Lung microvascular endothelial cell (primary cell): Measurements from ENCODE around the gene CDH5. TPM values are rescaled to one million over a fixed set of nuclear protein-coding genes. Genes with fewer than 3 reads are reported as not detected.

Source experiments
- DNase-seq, 2 donors: peaks; one replicate each; pipeline versions ENCODE4 v3.0.0 to v3.0.0-alpha.2; 2010; ENCODE audit warnings: low read depth in 2 of 2
- total RNA-seq: library from RNA; depleted of rRNA; stranded (reverse); fragments of >200 nt; gene quantifications from 2 replicates; pipeline ENCODE4 v1.2.1, GENCODE V29; 2014

The CDH5 gene
- total RNA-seq, 1 donor from 2014 or later: 312 TPM

DNA sequence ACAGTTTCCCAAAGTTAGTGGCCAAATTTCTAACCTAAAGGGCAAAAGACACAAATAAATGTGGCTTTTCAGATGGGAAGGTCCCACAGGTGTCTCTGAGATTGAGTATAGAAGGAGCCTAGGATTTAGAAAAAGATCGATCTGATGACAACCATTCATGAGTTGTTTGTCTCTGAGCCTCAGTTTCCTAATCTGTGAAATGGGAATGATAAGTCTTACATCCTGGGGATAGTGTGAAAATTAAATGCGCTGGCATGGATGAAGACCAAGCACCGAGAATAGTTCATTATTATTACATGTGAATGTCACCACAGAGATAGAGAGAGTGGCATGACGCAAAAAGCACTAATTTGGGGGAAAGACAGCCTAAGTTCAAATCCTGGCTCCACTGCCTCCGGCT, 7.2 kb downstream of the CDH5 start:
- no peak for DNase-seq

DNA sequence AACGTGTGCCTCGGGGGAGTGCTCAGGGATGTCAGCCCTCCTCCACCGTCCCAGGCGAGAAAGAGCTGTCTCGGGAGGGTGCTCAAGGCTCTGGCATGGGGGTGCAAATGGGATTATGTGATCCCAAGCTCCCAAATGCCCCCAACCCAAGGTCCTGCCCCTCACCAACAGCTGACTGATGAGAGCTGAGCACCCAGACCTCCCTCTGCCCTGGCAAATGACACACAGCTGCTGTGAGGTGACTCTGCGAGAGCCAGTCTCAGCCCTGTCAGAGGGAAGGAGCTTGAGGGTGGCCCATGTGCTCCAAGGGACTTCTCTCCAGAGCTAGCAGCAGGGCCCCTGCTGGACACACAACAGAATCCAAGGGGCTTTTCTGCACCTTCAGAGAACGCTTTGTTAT, 7.7 kb downstream of the CDH5 start:
- DNase-seq: no peak

DNA sequence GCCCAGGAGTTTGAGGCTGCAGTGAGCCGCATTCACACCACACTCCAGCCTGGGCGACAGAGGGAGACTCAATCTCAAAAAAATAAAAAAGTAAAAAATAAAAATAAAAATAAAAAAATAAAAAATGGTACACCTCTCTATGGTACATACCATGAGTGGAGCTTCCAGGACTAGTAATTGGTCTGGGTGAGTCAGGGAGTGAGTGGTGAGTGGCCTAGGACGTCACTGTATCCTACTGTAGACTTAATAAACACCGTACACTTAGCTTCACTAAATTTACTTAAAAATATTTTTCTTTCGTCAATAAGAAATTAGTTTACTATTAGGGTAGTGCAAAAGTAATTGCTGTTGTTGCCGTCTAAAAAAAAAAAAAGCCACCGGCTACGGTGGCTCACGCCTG, 9.0 kb downstream of the CDH5 start:
- peak in 1 of 2 donors; percentile 72 for DNase-seq

DNA sequence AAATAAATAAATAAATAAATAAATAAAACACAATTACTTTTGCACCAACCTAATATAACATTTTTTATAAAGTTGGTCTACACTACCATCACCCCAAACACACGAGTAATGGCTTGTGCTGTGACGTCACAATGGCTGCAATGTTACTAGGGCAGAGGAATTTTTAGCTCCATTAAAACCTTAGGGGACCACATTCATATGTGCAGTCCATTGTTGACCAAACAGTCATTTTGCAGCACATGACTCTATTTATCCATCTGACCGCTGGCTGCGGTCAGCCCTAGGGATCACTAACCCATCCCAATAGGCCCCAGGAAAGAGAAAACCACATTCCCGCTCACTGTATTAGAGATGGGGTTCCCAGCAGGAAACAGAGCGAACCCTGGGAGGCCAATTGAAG, 9.6 kb downstream of the CDH5 start:
- DNase-seq: no peak

DNA sequence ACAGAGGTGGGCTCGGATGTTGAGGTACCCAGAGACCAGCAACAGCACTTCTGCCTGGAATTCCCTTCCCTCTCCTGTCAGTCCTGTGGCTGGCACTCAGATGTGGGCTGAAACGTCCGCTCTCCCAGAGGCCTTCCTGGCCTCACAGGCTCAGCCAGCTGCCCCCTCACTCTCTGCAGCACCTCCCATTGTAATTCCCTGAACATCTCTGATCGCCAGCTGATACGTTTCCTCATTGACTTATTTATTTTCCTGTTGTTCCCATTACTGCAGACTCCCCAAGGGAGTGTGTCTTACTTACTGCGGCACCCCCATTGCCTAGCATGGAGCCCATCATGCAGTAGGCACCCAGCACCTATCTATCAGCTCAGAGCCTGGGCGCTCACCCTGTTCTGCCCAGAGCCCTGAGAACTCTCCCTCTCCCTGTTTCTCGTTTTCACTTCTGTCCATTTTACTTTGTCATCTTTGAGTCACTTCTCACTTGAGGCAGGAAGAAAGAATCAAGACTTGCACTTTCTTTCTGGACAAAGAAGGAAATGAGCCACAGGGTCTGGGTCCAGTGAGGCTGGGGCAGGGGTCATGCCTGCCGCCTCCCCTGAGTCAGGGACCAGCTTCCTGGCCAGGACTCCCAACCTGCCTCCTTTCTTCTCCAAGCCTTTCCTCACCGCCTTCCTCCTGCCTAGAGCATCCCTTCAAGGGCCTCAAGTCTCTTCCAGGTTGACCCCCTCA, 10.2 kb downstream of the CDH5 start:
- DNase-seq: peak; percentile 51 to 81

DNA sequence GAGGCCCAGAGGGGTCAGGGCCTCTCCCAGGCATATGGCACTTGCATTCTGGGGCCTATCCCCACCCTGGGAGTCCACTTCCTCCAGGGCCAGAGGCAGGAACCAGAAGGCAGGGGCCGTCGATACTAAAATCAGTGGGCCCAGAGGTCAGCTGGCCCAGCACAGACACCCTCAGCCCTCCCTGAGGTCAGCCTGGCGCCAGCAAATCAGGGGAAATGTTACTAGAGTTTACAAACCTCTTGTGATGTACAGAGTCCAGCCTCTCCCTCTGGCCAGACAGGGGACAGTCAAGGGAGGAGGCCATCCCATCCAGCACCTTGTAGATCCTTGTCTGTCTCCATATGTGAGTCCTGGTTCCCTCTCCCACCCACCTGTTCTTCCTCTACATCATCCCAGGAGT, 10.8 kb downstream of the CDH5 start:
- no peak for DNase-seq

DNA sequence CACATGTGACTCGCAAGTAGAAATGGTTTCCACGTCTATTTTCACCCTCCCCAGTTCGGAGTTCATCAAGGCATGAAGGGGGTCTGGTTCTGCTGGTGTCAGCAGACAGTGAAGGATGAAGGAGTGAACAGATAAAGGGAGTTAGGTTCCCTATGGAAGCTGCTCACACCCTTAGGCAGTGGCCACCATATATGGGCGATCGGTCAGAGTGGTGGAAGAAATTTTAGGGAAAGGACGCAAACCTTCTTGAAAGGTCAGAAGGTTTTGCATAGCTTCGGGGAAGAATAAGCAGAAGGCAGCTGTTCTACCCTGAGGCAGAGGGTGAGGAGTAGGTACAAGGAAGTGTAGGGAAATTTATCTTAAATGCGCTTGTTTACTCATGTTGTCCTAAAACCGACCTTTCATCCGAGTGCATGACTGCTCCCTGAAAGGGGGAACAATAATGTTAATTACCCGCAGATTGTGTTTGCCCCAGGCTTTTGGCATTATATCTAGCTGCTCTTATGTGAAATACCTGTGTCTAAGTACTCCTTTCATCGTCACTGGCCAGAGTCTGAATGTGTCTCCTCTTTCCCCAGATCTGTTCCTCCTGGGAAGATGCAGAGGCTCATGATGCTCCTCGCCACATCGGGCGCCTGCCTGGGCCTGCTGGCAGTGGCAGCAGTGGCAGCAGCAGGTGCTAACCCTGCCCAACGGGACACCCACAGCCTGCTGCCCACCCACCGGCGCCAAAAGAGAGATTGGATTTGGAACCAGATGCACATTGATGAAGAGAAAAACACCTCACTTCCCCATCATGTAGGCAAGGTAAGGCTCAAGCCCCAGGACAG, 12.5 kb downstream of the CDH5 start:
- no peak for DNase-seq

DNA sequence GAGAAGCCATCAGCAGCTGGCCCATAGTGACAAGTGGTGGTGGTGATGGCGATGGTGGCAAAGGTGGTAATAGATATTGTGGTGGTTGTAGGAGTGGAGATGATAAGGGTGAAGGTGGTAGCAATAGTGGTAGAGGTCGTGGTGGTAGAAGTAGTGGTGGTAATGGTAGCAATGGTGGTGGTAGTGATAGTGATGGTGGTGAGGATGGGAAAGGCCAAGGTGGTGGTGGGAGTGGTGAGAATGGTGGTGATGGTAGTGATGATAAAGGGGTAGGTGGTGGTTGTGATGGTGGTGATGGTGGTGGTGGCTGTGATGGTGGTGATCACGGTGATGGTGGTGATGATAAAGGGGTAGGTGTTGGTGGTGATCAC, 13.1 kb downstream of the CDH5 start:
- no peak for DNase-seq

DNA sequence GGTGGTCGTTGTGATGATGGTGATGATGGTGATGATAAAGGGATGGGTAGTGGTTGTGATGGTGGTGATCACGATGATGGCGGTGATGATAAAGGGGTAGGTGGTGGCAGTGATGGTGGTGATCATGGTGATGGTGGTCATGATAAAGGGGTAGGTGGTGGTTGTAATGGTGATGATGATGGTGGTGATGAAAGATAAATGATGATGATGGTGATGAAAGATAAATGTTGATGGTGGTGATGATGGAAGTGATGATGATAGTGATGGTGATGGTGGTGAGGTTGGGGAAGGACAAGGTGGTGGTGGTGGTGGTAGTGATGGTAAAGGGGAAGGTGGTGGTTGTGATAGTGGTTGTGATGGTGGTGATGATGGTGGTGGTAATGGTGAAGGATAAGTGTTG, 13.9 kb downstream of the CDH5 start:
- no peak for DNase-seq

DNA sequence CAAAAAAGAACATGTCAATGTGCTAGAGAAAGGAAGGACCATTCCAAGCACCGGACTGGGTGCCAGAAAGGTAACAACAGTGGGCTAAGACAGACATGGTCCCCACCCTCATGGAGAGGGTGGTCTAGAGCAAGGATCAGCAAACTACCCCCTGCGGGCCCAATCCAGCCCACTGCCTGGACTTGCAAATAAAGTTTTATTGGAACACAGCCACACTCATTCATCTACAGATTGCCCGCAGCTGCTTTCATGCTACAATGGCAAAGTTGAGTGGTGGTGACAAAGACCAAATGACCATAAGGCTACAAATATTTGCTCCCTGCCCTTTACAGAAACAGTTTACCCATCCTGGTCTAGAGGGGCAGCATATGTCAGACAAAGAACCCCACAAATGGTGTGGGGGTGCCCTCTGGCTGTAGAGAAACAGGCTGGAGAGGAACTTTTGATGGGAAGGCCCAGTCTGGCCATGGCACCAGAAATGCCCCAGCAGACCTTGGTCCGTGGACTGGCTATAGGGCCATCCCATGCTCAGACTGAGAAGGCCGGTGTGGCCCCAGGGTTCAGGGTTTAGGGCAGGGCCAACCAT, 15.2 kb downstream of the CDH5 start:
- no peak for DNase-seq

DNA sequence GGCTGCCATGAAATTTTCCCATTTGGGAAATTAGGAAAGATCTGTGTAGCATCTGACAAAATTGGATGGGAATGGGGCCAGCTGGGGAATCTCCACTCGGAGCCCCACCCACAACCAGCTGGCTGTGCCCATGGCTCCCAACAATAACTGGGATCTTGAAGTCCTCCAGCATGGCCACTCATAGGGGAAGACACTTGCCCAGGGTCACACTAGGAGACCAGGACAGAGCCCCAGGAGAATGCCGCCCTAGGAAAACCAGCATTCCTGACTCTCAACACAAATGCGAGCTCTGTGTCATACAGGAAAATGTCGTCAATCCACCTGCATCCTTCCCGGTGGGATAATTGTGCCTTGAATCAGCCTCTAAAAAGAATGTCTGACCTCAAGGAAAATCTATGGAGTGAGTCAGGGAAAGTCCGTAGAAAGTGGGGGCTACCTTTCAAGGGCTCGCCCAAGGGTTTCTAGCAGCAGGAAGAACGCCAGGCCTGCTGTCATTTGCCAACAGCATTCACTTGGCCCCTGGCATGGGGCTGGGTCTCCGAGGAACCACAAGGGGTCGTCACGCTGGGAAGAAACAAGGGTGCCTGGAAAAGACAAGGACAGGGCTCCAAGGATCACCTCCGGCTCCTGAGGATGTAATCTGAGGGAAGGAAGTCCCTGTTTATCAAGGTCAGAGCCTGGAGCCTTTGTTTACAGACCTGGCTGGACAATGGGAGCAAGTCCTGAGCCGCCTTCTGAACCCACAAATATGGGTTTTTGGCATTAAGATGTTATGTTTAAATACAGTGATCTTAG, 15.9 kb downstream of the CDH5 start:
- DNase-seq: peak; percentile 86 to 99

DNA sequence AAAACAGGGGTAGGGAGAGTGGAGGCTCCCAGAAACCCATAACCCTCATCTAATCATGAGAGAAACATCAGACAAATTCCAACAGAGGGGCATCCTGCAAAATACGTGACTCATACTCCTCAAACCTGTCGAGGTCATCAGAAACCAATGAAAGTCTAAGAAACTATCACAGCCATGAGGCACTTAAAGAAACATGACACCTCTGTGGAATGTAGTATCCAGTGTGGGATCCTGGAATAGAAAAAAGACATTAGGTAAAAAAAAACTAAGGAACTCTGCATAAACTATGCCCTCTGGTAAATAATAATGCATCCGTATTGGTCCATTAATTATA, 16.4 kb downstream of the CDH5 start:
- DNase-seq: peak in 1 of 2 donors; percentile 93

DNA sequence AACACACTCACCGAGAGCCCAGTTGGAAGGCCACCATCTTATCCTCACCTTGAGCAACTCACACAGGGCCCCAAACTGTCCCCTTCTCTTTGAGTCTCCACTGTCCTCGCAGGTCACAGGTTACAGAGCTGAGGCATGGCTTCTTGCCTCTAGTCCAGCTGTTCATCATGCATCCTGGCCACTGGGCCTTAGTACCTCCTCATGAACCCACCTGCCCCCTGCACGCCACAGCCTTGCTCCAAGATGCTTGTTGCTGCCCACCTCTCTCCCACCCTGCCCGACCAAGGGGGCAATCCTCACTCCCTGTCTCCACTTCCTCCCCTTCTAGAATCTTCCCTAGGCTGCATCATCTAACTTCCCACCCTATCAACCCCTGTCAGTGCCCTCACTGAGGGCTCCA, 17.1 kb downstream of the CDH5 start:
- no peak for DNase-seq

DNA sequence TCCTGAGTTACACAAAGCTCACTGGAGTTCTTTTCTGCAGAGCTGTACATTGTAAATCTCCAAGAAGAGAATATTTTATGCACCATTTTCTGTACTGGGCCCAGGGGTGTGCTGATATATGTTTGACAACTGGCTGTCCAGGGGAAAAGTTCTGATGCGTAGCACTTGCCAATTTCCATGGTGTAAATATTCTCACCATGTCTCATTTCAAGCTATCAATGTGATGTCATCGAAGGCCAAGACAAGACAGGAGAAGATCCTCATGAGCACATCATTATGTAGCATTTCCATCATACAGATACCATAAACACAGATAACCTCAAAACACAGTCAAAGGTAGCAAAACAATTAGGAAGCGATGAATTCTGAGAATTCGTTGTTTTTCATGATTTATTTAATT, 18.9 kb downstream of the CDH5 start:
- no peak for DNase-seq

DNA sequence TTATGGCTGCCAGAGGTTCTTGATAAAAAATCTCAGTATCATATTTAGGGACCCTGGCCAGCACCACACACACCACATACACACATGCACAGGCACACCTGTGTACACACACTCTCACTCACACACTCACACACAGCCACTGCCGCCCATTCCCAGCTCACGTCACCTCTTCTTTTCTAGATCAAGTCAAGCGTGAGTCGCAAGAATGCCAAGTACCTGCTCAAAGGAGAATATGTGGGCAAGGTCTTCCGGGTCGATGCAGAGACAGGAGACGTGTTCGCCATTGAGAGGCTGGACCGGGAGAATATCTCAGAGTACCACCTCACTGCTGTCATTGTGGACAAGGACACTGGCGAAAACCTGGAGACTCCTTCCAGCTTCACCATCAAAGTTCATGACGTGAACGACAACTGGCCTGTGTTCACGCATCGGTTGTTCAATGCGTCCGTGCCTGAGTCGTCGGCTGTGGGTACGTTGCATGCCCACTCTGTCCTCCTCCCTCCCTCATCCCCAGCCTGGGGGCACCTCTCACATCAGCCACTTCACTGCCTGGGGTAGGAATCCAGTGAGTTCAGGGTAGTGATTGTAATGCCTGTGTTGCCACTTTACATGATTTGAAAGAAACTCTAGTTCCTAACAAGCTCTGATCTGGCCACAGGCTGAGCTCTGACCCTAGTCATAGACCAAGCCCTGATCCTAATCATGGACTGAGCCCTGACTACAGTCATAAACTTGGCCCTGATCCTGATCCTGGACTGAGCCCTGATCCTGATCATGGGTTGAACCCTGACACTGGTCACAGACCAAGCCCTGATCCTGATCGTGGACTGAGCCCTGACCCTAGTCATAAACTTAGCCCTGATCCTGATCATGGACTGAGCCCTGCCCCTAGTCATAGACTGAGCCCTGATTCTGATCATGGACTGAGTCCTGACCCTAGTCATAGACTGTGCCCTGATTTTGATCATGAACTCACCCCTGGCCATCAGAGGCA, 20.4 kb downstream of the CDH5 start:
- no peak for DNase-seq

DNA sequence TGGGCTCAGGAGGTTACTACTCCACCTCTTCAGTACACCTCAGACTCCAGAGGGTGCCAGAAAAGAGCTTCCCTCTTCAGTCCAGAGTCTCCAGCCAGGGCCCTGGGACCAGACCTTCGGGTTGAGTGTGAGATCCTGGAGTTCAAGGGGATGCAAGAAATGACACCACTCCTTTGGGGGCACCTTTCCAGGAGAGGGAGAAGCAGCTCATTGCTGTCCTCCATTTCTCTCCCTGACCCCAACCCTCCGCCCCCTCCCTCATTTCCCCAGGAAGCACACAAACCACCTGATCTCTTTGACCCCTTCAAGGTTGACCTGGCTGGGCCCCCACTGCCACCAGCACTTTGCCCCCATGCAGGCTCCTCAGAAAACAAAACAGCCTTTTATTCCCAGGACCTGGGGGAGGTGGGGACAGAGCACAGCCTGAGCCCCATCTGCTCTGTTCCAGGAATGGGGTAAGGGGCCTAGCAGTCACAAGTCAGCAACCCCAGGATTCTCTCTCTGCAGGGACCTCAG, 21.4 kb downstream of the CDH5 start:
- no peak for DNase-seq

DNA sequence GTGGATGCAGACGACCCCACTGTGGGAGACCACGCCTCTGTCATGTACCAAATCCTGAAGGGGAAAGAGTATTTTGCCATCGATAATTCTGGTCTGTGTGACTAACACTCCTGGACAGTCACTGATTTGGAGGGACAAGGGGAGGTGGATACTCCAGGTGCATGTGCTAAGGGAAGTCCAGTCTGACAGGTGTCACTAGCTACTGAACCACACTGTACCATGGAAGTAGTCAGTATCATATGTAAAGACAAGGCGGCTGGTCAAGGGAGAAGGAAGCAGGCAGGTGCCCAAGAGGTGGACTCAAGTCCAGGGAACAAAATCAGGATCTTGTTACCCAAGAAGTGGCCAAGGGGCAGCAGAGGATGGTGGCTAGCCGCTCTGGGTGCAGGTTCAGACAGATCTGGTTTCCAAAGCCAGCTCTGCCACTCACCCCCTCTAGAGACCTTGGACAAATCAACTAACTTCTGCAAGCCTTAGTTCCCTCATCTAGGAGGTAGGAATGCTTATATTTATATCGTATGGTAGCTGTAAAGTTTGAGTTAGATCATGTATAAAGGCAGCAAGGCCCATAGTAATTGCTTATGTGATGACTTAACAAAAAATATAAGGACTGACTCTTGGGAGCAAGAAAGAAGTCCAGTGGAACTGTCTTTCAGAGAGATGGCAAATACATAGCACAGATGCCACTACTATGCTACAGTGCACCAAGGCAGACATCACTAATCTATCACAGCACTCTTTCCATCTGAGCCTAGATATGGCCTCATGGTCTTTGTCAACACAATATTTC, 22.1 kb downstream of the CDH5 start:
- DNase-seq: no peak

DNA sequence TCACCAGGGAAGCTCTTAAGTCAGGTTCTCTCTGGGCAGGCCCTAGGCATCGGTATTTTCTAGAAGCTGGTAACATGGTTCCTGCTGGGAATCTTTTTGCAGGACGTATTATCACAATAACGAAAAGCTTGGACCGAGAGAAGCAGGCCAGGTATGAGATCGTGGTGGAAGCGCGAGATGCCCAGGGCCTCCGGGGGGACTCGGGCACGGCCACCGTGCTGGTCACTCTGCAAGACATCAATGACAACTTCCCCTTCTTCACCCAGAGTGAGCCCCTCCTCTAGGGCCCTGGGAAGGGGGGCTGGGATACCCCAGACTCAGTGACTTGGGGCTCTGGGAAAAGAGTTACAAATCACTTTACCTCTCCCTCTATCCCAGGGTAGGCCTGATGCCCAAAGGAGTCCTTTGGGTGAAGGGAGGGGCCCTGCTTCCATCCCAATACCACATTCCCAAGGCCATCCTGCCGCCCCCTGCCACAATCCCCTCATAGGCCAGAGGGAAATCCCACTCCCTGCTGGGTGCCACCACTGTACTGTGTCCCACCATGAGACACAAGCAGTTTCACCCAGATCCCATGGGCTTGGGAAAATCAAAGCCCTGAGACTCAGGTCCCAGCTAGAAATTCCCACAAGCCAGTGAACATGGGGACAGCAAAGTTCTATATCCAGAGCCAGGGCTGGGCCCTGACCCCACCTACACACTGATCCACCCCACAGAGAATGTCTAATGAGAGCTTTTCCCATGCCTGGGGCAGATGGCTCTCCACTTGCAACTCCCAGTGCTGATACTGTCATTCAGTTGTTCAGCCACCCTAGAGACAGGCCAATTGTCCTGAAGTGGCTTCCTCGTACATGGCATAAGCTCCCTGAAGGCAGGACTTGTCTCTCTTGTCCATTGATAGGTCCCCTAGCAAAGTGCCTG, 23.0 kb downstream of the CDH5 start:
- no peak for DNase-seq
